Prostate gland (tissue), 2 donors: ENCODE measurements around the gene MYL2. TPM values are rescaled to one million over a fixed set of nuclear protein-coding genes. Genes with fewer than 3 reads are reported as not detected.

Experiments used
- DNase-seq: peaks from one replicate; pipeline ENCODE4 v3.0.0-alpha.2; 2019; ENCODE audit warnings: low spot score
- H3K27ac ChIP-seq, 2 donors: fragments of 200-600 bp; sonication (generic); 2 replicates each; pipeline ENCODE4 v1.5.1; 2017 to 2019
- H3K27me3 ChIP-seq: fragments of 200-600 bp; sonication (generic); replicated peaks from 2 replicates; pipeline ENCODE4 v1.5.1; 2019; ENCODE audit not compliant: insufficient read depth
- H3K36me3 ChIP-seq, 2 donors: fragments of 200-600 bp; sonication (generic); 1 replicate in 1 of 2; 2 replicates in 1 of 2; pipeline versions ENCODE4 v1.5.1 to v1.8.1; 2017 to 2019
- H3K4me1 ChIP-seq: fragments of 200-600 bp; sonication (generic); replicated peaks from 2 replicates; pipeline ENCODE4 v1.5.1; 2019
- H3K4me3 ChIP-seq, 2 donors: fragments of 200-600 bp; sonication (generic); 2 replicates each; pipeline ENCODE4 v1.5.1; 2017 to 2019
- H3K9me3 ChIP-seq: fragments of 200-600 bp; sonication (generic); 2 replicates; pipeline ENCODE4 v1.5.1; 2017
- POLR2A ChIP-seq: fragments of 450-650 bp; IDR thresholded peaks from one replicate; pipeline ENCODE4 v1.6.1; 2016; ENCODE audit warnings: antibody characterized with exemption, mild to moderate bottlenecking
- POLR2AphosphoS5 ChIP-seq: sonication (generic); formaldehyde crosslinking; IDR thresholded peaks from one replicate; pipeline ENCODE4 v1.6.1; 2017; ENCODE audit warnings: antibody characterized with exemption
- WGBS: methylation state at CpG from one replicate; pipeline ENCODE4 v1.1.5; 2018; 5-methylcytosine and 5-hydroxymethylcytosine counted together
- intact Hi-C: fragments of 100-400 bp; cut with DNase I; formaldehyde crosslinking; loops from one replicate; pipeline ENCODE4 v1.14.2; 2022
- total RNA-seq, 2 donors: library from RNA; depleted of rRNA; stranded (reverse); fragments of >200 nt; gene quantifications; one replicate each; pipeline ENCODE4 v1.1.0, GENCODE V29; 2016
- TF ChIP-seq, protein P1 (sequence below), 4 experiments: fragments of 200-600 bp in 2 of 4; fragments of 450-650 bp in 2 of 4; sonication (generic) in 2 of 4; IDR thresholded peaks; 1 replicate in 3 of 4; 2 replicates in 1 of 4; pipeline ENCODE4 v1.5.1; 2016 to 2019; ENCODE audit warnings: antibody characterized with exemption in 4 of 4, mild to moderate bottlenecking in 2 of 4, moderate library complexity in 2 of 4

MYL2 gene
- total RNA-seq, 2 donors from 2014 or later, result 39.5 TPM; not detected in 1

DNA sequence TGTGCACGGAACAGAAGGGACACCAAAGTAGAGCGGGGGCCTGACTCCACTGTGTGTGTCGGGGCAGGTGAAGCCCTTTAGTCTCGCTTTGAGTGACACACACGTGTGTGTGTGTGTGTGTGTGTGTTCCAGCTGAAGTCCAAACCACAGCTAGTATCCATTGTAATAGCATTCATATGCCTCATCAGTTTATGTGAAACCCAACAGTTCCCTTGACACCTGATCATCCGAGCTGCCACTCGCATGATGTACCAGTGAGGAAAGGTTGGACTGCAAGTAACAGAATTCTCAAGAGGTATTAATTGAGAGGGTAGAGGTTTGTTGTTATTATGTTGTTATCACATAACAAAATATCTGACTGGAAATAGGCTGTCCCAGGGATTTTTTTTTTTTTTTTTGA is 57.2 kb downstream of the MYL2 start:
- intact Hi-C loops, result no loop called here
- no peaks in the 10 kb centered on the region for H3K9me3 ChIP-seq
- no peak overlapping the region for H3K4me3 ChIP-seq
- no peak for DNase-seq
- no peaks in the 10 kb centered on the region for H3K4me1 ChIP-seq
- H3K27ac ChIP-seq, result no peak overlapping the region
- 83% methylated on average over 7 of the region's 7 CpGs for WGBS
- H3K27me3 ChIP-seq, result no peaks in the 10 kb centered on the region
- TF ChIP-seq POLR2AphosphoS5 (no peak), POLR2A (no peak)
- TF ChIP-seq, protein P1, sequence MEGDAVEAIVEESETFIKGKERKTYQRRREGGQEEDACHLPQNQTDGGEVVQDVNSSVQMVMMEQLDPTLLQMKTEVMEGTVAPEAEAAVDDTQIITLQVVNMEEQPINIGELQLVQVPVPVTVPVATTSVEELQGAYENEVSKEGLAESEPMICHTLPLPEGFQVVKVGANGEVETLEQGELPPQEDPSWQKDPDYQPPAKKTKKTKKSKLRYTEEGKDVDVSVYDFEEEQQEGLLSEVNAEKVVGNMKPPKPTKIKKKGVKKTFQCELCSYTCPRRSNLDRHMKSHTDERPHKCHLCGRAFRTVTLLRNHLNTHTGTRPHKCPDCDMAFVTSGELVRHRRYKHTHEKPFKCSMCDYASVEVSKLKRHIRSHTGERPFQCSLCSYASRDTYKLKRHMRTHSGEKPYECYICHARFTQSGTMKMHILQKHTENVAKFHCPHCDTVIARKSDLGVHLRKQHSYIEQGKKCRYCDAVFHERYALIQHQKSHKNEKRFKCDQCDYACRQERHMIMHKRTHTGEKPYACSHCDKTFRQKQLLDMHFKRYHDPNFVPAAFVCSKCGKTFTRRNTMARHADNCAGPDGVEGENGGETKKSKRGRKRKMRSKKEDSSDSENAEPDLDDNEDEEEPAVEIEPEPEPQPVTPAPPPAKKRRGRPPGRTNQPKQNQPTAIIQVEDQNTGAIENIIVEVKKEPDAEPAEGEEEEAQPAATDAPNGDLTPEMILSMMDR (IDR thresholded peaks at IDR 0.05), result no peak
- H3K36me3 ChIP-seq, result no peaks in the 10 kb centered on the region

DNA sequence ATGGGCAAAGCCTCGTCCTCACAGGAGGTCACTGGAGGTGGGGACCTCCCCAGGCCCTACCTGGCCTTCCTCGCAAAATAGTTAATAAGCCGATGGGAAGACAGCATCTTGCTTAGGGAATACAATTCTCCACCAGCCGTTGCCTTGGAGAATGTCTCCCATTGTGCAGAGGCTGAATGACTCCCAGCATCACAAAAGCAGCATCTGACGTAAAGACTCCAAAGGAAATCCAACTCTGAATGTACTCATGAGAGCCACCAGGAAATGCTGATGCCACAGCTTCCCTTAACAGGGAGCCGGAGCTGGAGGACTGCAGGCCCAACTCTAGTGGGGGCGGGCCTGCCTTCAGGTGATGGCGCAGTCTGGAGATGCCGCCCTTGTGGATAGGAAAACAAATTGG is 58.0 kb downstream of the MYL2 start:
- Histone ChIP-seq H3K36me3 (no peaks in the 10 kb centered on the region), H3K4me1 (no peaks in the 10 kb centered on the region), H3K27ac (no peak overlapping the region), H3K27me3 (no peaks in the 10 kb centered on the region), H3K4me3 (no peak overlapping the region), H3K9me3 (no peaks in the 10 kb centered on the region)
- no peak for DNase-seq
- intact Hi-C loops, result no loop called here
- no peak for TF ChIP-seq POLR2A
- TF ChIP-seq, protein P1 (IDR thresholded peaks at IDR 0.05), result no peak
- no peak for TF ChIP-seq POLR2AphosphoS5
- 94% methylated on average over 9 of the region's 9 CpGs for WGBS

DNA sequence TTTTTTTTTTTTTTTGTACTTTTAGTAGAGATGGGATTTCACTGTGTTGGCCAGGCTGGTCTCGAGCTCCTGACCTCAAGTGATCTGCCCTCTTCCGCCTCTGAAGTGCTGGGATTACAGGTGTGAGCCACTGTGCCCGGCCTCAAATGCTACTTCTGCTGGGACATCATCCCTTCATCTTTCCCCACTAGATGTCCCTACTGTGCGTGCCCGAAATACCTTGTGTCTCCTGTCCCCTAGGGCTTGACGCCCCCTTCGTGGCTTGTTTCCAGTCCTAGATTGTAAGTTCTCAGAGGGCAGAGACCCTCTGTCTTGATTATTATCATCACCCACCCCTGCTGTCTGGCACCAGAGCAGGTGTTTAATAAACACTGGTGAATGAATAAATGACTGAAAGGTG is 58.6 kb downstream of the MYL2 start:
- DNase-seq, result no peak
- H3K4me1 ChIP-seq, result no peaks in the 10 kb centered on the region
- intact Hi-C loops, result no loop called here
- no peak for TF ChIP-seq POLR2A
- TF ChIP-seq POLR2AphosphoS5, result no peak
- TF ChIP-seq, protein P1 (IDR thresholded peaks at IDR 0.05), result no peak
- no peaks in the 10 kb centered on the region for H3K36me3 ChIP-seq
- no peak overlapping the region for H3K27ac ChIP-seq
- WGBS, result 82% methylated on average over 7 of the region's 7 CpGs
- no peaks in the 10 kb centered on the region for H3K9me3 ChIP-seq
- H3K27me3 ChIP-seq, result no peaks in the 10 kb centered on the region
- H3K4me3 ChIP-seq, result no peak overlapping the region

Other genes starting within 250 kb of the MYL2 start
- 10 to 100 TPM in 1 of 2 donors, 1 to 10 TPM in 1; 5.4 to 11.2 TPM for gene HVCN1, start 231.5 kb downstream of the MYL2 start, total RNA-seq
- 100 to 1,000 TPM in 1 of 2 donors, 10 to 100 TPM in 1; 92.9 to 103 TPM for gene PPP1CC, start 177.7 kb downstream of the MYL2 start, total RNA-seq
- 1 to 10 TPM in 1 of 2 donors, not detected in 1; 1.2 TPM for gene CCDC63, start 73.6 kb downstream of the MYL2 start, total RNA-seq
- gene CUX2, start 113.6 kb upstream of the MYL2 start, total RNA-seq, result 10 to 100 TPM; 28.3 to 36.6 TPM